Kidney (tissue), 14 donors: Measurements from ENCODE around the gene TXNDC9. TPM values are rescaled to one million over a fixed set of nuclear protein-coding genes. Genes with fewer than 3 reads are reported as not detected.

Source experiments
- DNase-seq, 5 donors: peaks; one replicate each; pipeline ENCODE4 v3.0.0-alpha.2; 2013 to 2020
- FAIRE-seq: peaks from 2 replicates; lab custom pipeline; 2012; peaks lifted over from hg19 to GRCh38; lab: Jason Lieb, UNC
- H3K27ac ChIP-seq, 2 donors: one replicate each; pipeline ENCODE4 v1.7.0; 2013; ENCODE audit warnings: low read depth in 2 of 2, low read length in 2 of 2, inconsistent platforms in 1 of 2
- H3K27me3 ChIP-seq: one replicate; pipeline ENCODE4 v1.7.1; 2013; ENCODE audit warnings: low read length, inconsistent platforms; ENCODE audit not compliant: control insufficient read depth, insufficient read depth
- H3K36me3 ChIP-seq, 3 donors: one replicate each; pipeline versions ENCODE4 v1.7.0 to v1.7.1; 2013; ENCODE audit warnings: low read length in 3 of 3, control low read depth in 1 of 3, inconsistent platforms in 1 of 3; ENCODE audit not compliant: insufficient read depth in 3 of 3, control insufficient read depth in 2 of 3
- H3K4me1 ChIP-seq, 3 donors: one replicate each; pipeline versions ENCODE4 v1.7.0 to v1.7.1; 2013; ENCODE audit warnings: low read length in 3 of 3, inconsistent platforms in 1 of 3, low read depth in 1 of 3; ENCODE audit not compliant: control insufficient read depth in 2 of 3, insufficient read depth in 2 of 3
- H3K4me3 ChIP-seq, 3 donors: one replicate each; pipeline versions ENCODE4 v1.7.0 to v1.8.1; 2013; ENCODE audit warnings: low read length in 3 of 3, control low read depth in 1 of 3, inconsistent platforms in 1 of 3
- H3K9ac ChIP-seq, 3 donors: one replicate each; pipeline versions ENCODE4 v1.7.0 to v1.7.1; 2013; ENCODE audit warnings: low read length in 3 of 3, control low read depth in 1 of 3, inconsistent platforms in 1 of 3
- H3K9me3 ChIP-seq, 3 donors: one replicate each; pipeline versions ENCODE4 v1.7.0 to v1.7.1; 2013; ENCODE audit warnings: low read length in 3 of 3, control low read depth in 1 of 3, inconsistent platforms in 1 of 3; ENCODE audit not compliant: control insufficient read depth in 2 of 3, insufficient read depth in 1 of 3
- CTCF ChIP-seq: IDR thresholded peaks from 3 replicates; pipeline ENCODE4 v1.5.1; 2012; ENCODE audit warnings: mild to moderate bottlenecking, moderate library complexity, borderline replicate concordance; ENCODE audit not compliant: insufficient read depth; ENCODE audit errors: extremely low read depth
- intact Hi-C: fragments of 100-400 bp; cut with DNase I; formaldehyde crosslinking; loops from one replicate; pipeline ENCODE4 v1.11.1; 2022
- polyA plus RNA-seq: library from polyadenylated mRNA; stranded (reverse); fragments of 350-450 nt; fragmentation: Illumina TruSeq; extraction: RNeasy Lipid Tissue Mini Kit (QIAGEN cat#74804); gene quantifications from one replicate; pipeline ENCODE4 v1.2.3, GENCODE V29; 2014; ENCODE audit warnings: low read depth, low replicate concordance; ENCODE audit not compliant: insufficient read depth
- total RNA-seq: library from RNA; stranded (reverse); fragmentation: NEBNext Ultra II Directional; extraction: Animal tissue kit (Norgen Biotek cat#: 25700); gene quantifications from one replicate; pipeline ENCODE4 v1.2.1, GENCODE V29; 2021
- donor health status: control.
- donor health status: control.
- donor health status: control.
- donor health status: control.
- donor health status: control.
- donor health status: DM: yes; HTN: yes; CAD: no.
- donor health status: Normal renal cell carcinoma (clear cell type).

Gene TXNDC9
- total and polyA plus RNA-seq, 2 donors from 2014 or later, result 31.7 to 38.7 TPM

DNA sequence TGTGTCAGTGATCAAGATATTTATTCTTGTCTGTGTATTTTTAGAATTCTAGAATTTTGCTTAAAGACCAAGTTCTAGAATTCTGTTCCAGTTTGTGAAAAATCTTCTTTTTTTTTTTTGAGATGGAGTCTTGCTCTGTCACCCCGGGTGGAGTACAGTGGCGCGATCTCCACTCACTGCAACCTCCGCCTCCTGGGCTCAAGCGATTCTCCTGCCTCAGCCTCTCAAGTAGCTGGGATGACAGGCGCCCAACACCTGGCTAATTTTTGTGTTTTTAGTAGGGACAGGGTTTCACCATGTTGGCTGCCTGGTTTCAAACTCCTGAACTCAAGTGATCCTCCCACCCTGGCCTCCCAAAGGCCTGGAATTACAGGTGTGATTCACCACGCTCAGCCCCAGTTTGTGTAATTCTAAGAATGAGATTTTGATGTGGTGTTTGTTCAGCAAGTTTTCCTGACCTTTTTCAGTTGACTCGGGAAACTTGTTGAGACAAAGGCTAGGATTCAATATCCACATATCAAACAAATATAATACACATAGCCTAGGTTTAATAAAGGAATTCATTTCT is 4.6 kb upstream of the TXNDC9 start:
- Histone ChIP-seq H3K27ac (no peak overlapping the region), H3K4me3 (no peak overlapping the region), H3K9me3 (no peaks in the 10 kb centered on the region), H3K4me1 (peaks cover 0 to 10% (median 0%) of the 10 kb centered on the region in 3 donors), H3K27me3 (no peaks in the 10 kb centered on the region), H3K36me3 (no peaks in the 10 kb centered on the region), H3K9ac (no peak overlapping the region)
- FAIRE-seq, result no peak
- intact Hi-C loops, result no loop called here
- no peak for DNase-seq
- TF ChIP-seq CTCF, result no peak

DNA sequence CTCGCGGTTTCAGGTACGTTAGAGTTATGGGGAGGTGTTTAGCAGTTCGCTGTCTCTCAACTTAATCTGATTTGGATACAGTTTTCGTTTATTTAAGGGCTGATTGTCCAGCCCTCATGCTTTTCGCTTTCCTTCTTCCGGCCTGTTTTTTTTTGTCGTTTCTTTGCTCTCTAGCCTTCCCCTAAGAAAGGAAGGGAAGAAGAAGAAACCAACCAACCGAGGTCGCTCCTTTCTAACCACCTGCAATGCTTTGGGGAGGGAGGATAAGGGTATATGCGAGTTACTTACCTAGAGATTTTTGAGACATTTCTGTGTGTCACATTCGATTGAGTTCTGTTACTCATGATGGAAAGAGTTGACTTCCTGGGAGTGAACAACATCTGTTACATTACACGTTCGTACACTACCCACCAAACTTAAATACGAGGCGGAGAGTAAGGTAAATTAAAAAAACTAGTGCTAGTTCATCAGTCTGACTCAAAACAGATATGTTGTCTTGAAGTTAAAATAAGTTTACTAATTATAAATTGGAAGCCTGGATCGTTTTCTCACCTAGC is 2.0 kb upstream of the TXNDC9 start:
- peak overlapping the region; percentile 75 for H3K27ac ChIP-seq
- DNase-seq, result peak in 2 of 5 donors; percentile 31 to 51
- no peaks in the 10 kb centered on the region for H3K27me3 ChIP-seq
- intact Hi-C loops, result no loop called here
- no peak for FAIRE-seq
- TF ChIP-seq CTCF, result no peak
- no peaks in the 10 kb centered on the region for H3K36me3 ChIP-seq
- H3K4me3 ChIP-seq, result peak overlapping the region; percentile 89 to 99 (median 96)
- no peaks in the 10 kb centered on the region for H3K9me3 ChIP-seq
- peaks cover 0 to 19% (median 6%) of the 10 kb centered on the region in 3 donors for H3K4me1 ChIP-seq
- H3K9ac ChIP-seq, result peak overlapping the region; percentile 61 to 97 (median 90)

DNA sequence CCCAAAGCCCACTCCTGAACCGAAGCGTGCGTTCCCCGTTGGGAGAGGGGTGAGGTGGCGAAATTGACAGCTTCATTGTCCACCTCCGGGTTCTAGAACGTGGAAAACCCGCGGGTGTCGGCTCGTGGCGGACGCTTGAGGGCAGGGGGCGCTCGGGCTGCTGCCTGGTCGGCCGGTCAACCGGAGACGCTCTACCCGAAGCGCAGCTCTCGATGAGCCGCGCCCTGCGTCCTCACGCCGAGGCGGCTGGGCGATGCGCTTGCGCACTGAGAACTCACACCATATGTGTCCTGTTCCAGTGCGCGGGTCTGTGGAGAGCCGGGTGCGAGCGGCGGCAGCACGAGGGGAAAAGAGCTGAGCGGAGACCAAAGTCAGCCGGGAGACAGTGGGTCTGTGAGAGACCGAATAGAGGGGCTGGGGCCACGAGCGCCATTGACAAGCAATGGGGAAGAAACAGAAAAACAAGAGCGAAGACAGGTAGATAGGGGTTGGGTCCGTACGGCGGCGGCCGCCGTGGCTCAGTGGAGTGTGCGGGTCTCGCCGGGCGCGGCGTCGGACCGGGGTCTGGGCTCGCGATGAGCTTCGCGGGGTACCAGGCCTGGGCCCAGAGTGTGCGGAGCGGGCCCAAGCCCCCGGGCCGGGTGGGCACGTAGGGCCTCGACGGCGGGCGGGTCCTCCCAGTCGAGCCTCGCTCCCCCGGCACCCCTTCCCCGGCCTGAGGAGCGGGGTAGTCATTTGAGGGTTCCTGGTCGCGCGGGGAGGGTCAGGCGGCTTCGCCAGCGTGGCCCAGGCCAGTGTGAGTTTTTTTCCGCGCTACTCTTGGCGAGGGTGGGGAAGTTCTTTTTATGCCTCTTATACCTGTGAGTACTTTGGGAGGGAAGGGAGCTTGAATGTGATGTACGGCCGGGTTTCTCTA is 1.2 kb upstream of the TXNDC9 start, which contains the start of gene EIF5B:
EIF5B (plus strand) TSS at position 277 of the 916 bp plus-strand sequence; CDS start at position 443, 166 bp downstream.
- FAIRE-seq, result no peak
- TF ChIP-seq CTCF, result peak; percentile 61
- peak within 1 kb of the TSS; percentile 89 to 99 (median 99) for H3K4me3 ChIP-seq
- intact Hi-C loops, result no loop called here
- H3K36me3 ChIP-seq, result peaks cover 0 to 5% (median 0%) of the 10 kb centered on the region in 3 donors
- H3K27me3 ChIP-seq, result no peaks in the 10 kb centered on the region
- H3K4me1 ChIP-seq, result peaks cover 0 to 19% (median 6%) of the 10 kb centered on the region in 3 donors
- H3K9me3 ChIP-seq, result no peaks in the 10 kb centered on the region
- DNase-seq, result peak; percentile 96 to 99 (median 98)
- H3K27ac ChIP-seq, result peak within 1 kb of the TSS; percentile 75 to 98
- H3K9ac ChIP-seq, result peak within 1 kb of the TSS; percentile 90 to 97 (median 96)
